Measurements from ENCODE around the gene SCART1.

GRCh38 chr10:133455611-133456031 lies 1.9 kb downstream of the SCART1 start:
- TF ChIP-seq CTCF (IDR thresholded peaks at IDR 0.05) (no peak), POLR2A (IDR thresholded peaks at IDR 0.05) (no peak), EP300 (IDR thresholded peaks at IDR 0.05) (no peak)
